ENCODE data around the gene DNAJC1.

Gene DNAJC1

DNA sequence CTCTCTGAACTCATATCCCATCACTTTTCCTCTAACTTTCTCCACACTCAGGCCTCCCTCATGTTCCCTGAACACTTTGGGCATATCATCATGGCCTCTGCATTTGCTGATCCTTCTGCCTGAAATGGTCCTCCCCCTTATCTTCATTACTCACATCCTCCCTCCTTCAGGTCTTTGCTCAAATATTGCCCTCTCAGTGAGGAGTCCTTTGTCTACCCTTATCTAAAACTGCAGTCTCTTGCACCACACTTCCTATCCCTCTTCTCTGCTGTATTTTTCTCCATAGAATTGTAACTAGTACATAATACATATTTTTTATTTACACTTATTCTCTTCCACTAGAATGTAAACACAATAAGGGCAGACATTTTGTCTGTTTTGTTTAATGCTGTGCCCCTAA lies 41.7 kb downstream of the DNAJC1 start:
- DNase-seq (ENCODE audit: low read depth in 2 of 2): no peak

DNA sequence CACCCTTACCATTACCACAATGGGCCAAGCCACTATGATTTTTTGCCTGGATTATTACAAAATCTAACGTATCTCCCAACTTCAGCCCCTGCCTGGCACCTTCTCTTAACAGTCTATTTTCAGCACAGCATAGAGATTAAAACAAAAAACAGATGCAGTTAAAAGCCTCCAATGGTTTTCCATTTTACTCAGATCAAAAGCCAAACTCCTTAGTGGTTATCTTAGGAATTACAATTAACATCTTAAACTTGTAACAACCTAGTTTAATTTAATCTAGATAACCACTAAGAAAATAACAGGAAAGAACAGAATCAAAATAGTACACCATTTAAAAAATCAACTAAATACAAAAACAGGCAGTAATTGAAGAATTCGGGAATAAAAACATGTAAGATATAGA lies 43.5 kb downstream of the DNAJC1 start:
- no peak for DNase-seq (ENCODE audit: low read depth in 2 of 2)

DNA sequence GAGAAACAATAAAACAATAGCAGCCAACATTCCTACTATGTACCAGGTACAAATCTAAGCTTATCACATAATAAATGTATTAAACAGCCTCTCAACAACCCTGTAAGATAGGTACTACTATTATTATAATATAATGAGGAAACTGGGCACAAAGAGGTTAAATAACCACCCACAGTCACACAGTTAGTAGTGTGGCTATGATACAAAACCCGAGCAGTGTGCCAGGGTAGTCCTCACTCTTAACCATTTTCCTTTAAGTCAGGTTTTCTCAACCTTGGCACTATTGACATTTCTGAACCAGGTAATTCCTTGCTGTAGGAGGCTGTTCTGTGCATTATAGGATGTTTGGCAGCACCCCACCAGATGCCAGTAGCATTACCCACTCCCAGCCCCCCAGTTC lies 48.8 kb downstream of the DNAJC1 start:
- DNase-seq (ENCODE audit: low read depth in 2 of 2): no peak

DNA sequence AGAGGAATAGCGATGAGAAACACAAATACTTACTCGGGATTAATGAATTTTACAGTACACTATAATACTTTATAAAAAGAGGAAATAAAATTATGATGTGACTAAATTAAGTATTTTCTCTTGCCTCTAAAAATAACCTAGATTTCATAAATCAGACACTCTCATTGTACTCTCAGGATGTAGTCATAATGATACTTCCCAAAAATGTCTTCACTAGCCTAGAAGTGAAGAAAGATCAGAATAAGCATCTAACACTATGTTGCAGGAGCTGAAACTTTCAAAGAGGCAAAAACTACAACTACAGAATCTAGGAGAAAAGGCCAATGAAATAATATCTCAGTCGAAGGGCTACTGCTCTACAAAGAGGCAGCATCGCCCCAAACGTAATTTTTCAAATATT lies 49.4 kb downstream of the DNAJC1 start:
- DNase-seq (ENCODE audit: low read depth in 2 of 2): no peak

DNA sequence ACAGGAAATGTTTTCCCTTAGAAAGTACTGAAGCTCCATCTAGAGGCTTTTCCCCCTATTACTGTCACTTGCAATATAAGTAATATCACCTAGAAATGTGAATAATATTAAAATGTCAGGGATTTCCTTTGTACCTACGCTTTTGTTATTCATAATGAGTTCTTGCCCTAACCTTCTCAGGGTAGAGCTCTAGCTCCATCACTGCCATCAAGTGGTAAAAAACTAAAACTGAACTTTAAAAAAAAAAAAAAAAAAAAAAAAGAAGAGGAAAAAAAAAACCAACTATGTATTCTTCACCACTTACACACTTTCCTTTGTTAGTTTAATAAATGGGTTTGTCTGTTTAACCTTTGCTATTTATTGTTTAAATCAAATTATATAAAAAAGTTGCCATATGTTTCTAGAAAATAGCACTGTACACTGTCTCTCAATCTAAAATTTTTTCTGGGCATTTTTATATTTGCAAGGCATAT lies 49.9 kb downstream of the DNAJC1 start:
- no peak for DNase-seq (ENCODE audit: low read depth in 2 of 2)

DNA sequence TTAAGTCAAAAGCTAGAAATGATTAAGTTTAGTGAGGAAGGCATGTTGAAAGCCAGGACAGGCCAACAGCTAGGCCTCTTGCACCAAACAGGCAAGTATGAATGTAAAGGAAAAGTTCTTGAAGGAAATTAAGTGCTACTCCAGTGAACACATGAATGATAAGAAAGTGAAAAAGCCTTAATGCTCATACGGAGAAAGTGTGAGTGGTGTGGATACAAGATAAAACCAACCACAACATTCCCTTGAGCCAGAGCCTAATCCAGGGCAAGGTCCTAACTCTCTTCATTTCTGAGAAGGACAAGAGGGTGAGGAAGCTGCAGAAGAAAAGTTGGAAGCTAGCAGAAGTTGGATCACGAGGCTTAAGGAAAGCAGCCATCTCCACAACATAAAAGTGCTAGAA lies 53.0 kb downstream of the DNAJC1 start:
- no peak for DNase-seq (ENCODE audit: low read depth in 2 of 2)

DNA sequence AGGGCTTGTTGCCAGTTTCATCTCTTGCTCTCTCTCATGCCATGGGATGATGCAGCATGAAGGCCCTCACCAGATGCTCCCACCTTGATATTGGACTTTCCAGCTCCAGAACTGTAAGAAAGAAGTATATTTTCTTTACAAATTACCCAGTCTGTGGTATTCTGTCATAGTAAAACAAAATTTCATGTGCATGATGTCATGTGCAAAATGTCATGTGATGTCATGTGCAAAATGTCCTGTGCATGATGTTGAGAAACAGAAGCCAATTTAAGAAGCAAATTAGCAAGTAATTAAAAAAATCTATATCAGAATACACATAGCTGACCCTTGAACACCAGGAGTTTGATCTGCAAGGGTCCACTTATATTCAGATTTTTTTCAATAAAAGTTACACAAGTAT lies 56.6 kb downstream of the DNAJC1 start:
- DNase-seq (ENCODE audit: low read depth in 2 of 2): no peak

DNA sequence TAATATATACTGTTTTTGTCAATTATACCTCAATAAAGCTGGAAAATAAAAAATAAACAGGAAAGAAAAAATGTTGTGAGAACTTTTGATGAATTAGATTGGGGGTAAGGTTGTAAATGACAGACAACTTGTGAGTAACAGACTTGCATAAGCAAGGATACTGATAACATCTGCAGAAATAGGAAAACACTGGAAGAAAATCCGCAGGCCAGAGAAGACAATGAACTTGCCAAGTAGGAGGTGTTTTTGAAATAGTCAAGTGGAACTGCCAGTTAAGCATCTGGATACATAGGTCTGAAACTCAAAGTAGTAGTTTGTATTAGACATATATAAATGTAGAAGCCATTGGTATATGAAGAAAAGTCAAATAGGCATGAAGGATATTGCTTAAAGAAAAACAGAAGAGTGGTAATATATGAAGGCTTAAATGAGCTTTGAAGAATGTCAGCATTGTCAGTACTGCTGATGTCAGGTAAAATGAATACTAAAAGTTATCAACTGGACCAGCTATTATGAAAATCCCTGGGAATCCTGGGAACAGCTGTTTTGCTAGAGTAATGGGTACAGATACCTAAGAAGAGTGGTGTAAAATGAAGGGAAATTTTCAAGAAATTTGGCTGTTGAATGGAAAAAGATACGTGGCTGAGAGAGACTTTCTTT lies 58.7 kb downstream of the DNAJC1 start:
- no peak for DNase-seq (ENCODE audit: low read depth in 2 of 2)

DNA sequence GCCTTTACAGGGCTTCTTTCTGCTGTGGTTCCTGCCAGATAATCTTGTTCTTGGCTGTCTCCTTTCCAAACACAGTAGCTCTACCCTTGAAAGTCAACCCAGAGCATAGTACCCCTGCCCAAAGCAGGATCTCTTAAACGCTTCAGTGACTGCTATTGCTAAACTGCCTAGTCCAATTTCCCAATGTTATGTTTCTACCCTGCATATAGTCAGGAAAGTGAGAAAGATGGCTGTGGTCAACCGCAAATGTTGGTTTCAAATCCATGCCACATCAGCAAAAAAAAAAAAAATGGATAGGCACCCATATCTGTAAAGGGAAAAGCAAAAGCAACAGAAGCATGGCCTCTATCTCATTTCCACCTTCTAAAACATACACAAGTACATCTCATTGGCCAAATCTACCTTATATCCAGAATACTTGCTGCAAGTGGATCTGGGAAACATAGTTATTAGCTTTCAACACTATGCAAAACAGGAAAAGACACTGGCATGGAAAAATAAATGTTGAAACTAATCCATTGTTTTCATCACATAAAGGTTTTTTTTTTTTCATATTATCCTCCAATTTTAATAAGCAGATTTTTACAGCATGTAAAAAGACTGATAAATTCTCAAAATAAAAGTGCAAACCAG lies 59.8 kb downstream of the DNAJC1 start:
- DNase-seq (ENCODE audit: low read depth in 2 of 2): no peak

DNA sequence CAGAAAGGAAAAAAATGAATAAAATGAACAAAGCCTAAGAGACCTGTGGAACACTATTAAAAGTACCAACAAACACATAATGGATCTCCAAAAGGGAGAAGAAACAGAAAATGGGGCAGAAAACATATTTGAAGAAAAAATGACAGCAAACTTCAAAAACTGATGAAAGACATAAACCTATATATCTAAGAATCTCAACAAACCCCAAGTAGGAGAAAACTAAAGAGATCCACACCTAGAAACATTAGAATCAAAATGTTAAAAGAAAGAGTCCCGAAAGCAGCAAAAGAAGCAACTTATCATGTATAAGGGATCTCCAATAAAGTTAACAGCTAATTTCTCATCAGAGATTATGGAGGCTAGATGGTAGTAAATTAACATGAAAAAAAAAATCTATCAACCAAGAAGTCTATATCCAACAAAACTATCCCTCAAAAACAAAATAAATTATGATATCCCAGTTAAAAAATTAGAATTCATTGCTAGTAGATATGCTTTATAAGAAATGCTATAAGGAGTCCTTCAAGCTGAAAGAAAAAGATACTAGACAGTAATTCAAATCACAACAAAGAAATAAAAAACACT lies 68.0 kb downstream of the DNAJC1 start:
- no peak for DNase-seq (ENCODE audit: low read depth in 2 of 2)

DNA sequence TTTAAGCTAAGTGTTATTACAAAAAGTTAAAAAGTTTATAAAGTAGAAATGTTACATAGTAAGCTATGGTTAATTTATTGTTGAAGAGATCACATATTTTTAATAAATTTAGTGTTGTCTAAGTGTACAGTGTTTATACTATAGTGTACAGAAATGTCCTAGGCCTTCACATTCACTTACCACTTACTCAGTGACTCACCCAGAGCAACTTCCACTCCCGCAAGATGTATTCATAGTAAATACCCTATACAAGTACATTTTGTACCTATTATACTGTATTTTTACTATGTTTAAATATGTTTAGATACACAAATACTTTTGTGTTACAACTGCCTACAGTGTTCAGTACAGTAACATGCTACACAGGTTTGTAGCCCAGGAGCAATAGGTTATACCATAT lies 69.2 kb downstream of the DNAJC1 start:
- DNase-seq (ENCODE audit: low read depth in 2 of 2): no peak

DNA sequence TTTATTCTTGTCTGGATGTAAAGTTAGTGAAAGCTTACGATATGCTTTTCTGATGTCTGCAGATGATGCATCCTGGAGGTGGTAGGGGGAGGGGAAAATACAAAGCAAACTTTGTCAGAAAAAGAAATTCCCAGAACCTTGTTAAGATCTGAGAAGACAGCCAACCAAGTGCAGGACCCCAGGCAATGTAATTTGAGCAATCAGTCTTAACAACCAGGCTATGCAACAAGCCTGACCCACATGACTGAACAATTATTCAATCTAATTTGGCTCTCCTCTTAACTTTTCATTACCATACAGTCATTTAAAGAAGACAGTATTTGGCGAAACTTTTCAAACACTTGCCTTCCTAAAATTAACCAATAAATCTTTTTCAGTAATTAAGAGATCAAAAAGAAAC lies 74.5 kb downstream of the DNAJC1 start:
- no peak for DNase-seq (ENCODE audit: low read depth in 2 of 2)

DNA sequence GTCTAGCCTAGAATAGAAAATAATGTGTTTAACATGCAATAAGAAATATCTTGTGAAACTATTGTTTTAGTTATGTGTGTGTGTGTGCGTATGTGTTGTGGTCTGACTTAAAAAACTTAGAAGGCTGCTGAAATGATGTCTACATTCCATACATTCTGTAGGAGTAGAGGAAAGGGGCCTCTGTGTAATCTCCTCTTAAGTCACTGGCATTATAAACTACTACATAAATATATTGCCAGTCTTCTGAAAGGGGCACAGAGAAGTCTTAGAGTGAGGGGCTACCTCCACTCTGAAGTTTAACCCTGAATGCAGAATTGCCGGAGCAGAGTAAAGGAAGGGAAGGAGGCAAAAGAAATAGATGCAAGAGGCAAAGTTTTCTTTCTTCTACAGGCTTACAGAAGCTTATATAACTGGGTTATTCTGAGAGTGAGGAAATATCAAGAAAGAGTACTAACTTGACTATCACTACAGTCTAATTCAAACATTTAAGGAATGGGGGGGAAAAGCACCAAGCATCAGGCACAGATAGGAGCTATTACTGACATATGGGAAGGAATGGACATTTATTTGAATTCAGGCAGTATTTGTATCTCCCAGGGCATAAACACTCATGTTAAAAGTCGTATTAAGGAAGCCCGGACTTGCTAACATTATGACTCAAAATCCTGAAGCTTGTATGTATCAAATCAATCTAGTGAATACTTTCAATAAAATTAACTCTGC lies 75.7 kb downstream of the DNAJC1 start:
- DNase-seq (ENCODE audit: low read depth in 2 of 2): no peak

DNA sequence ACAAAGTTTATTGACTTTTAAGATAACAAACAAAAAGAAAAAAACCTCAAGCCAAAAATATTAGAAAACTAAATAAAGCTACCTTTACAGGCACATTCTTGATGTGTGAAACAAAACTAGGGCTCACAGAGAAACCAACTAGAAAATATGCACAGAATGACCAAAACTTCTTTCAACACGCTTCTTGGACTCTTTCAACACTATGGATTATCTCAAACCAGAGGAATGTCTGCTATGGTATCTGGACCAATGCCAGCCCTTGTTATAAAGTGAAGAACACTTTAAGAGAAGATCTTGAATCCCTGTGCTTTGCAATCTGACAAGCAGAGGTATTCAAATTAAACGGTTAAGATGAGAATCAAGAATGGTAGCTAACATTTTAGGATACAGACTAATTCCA lies 76.6 kb downstream of the DNAJC1 start:
- no peak for DNase-seq (ENCODE audit: low read depth in 2 of 2)

DNA sequence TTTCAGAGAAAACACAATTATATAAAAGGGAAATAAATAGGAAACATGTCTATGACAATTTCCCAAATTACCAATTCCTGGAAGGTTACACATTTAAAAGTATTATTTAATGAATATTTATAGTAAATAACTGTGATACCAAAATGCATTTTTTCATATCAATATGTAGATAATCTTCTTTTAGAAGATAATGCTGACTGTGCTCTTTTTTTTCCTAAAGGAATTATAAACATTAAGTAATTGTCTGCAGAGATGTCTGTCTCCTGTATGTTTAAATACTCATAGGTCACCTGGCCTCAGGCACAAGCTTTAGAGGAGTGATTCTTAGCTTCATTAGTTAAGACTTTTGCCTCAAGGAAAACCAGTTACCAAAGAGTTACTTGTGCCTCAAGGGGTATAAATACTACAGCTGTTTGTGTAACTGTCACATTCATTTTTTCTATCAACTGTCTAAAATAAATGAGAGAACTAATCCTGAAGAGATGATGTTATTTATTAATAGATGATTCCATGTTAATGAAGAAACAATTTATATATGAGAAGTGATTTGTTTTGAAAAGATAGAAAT lies 77.1 kb downstream of the DNAJC1 start:
- no peak for DNase-seq (ENCODE audit: low read depth in 2 of 2)

DNA sequence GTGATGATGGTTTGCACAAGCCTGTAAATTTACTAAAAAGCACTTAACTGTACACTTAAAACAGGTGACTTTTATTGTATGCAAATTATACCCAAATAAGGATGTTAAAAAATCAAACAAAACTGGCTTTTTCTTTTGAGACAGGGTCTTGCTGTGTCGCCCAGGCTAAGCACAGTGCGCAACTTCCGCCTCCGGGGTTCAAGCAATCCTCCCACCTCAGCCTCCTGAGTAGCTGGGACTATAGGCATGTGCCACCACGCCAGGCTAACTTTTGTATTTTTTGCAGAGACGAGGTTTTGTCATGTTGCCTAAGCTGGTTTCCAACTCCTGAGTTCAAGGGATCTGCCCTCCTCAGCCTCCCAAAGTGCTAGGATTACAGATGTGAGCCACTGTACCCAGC lies 77.7 kb downstream of the DNAJC1 start:
- DNase-seq (ENCODE audit: low read depth in 2 of 2): no peak

DNA sequence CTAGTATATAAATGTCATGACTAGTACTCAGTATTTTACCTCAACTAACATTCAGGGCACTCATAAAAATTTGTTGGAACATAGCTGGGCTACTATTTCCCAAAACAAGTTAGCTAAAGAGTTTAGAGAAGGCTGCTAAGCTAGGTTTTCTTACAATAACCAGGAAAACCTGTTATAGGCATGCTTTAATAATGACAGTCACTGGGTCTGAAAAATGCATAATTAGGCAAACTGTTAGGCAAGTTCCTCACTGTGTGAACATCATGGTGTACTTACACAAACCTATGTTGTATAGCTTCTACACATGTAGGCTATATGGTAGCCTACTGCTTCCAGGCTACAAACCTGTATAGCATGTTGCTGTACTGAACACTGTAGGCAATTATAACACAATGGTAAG lies 79.0 kb downstream of the DNAJC1 start:
- no peak for DNase-seq (ENCODE audit: low read depth in 2 of 2)

DNA sequence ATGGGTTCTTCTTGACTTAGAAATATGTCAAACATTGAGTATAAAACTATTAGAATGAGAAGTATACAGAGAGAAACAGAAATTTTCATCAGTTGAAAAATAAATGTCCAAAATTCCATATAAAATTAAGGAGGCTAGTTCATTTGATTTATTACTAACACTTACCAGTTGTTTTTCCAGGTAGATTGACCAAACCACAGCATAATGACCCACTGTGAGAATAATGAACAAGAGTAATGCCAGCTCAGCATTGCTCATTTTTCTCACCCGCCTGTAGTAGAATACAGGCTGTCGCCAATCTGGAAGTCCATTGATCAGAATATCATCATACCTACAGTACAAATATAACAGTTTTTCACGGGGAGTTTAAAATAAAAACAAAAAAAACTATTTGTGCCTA lies 82.9 kb downstream of the DNAJC1 start:
- no peak for DNase-seq (ENCODE audit: low read depth in 2 of 2)

DNA sequence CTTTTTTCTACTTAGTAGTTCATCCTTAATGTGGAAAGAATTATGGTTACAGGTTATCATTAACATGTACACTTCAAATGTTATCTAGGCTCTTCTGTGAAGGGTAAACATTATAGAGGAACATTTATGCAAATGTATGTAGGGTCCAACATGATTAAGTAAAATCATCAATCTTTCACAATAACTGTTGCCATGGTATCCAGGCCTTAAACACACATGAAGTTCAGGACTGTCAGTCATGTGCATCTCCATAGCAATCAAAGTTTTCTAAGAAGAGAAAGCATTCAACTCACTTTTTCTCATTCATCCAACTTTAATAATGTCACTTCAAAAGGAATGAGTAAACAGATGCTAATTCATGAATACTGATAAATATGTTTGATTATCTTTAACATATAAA lies 83.6 kb downstream of the DNAJC1 start:
- no peak for DNase-seq (ENCODE audit: low read depth in 2 of 2)

DNA sequence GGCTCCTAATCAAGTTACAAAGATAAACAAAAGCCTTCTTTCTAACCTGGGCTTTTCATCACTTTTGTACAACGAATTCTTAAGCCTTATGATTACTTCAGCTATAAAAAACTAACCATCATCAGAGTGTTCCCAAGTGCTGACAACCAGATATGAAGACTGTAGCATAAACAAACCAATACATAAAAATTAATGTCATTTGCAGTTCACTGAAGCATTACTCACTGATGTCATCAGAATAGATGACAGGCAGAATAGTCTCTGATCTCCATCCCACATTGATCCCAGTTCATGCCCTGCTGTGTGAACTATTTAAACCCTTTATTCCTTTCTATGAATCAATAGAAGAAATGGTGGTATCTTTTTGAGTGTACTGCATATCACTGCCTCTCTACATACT lies 84.4 kb downstream of the DNAJC1 start:
- DNase-seq (ENCODE audit: low read depth in 2 of 2): no peak

DNA sequence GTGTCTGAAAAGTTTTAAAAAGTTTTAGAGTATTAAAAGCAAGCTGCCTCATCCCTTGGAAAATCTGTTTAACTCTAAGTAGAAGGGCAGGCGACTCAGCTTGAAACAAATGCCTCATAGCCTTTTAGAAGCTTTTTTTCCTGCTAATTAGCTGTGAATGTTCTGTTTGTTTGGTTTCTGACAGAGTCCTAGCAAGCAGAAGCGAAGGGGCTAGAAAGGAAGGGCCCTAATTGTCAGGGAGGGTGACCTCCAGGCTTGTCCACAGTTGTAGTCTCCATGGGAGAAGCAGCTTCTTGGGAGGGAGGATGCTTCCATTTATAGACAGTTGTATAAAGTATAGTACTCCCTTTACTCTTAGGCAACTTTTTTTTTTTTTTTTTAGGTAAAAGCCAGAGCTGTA lies 90.9 kb downstream of the DNAJC1 start:
- no peak for DNase-seq (ENCODE audit: low read depth in 2 of 2)

DNA sequence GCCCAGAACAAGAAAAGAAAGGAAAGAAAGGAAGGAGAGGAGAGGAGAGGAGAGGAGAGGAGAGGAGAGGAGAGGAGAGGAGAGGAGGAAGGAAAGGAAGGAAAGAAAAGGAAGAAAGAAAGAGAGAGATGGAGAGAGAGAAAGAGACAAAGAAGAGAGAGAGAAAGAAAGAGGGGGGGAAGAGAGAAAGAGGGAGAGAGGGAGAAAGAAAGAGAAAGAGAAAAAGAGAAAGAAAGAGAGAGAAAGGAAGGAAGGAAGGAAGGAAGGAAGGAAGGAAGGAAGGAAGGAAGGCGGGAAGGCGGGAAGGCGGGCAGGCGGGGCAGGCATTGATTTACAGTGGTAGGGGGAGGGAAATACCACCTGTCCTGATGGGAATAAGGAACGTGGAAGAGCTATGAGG lies 92.7 kb downstream of the DNAJC1 start:
- no peak for DNase-seq (ENCODE audit: low read depth in 2 of 2)

DNA sequence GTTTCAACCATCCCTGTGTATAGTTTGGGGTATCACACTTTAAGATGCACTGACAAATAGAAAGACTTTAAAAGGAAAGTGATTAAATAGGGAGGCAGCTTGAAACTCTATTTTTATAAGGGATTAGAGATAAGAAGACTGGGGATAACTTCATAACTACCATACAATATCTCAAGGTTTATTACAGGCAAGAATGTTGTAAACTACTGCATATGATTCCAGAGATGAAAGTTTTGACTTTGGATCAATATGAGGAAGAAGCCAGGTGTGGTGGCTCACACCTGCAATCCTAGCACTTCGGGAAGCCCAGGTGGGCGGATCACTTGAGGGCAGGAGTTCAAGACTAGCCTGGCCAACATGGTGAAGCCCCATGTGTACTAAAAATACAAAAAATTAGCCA lies 96.1 kb downstream of the DNAJC1 start:
- DNase-seq (ENCODE audit: low read depth in 2 of 2): no peak
